Astrocyte (in vitro differentiated cells and primary cell): ENCODE measurements around the gene DENND4B.

ENCODE experiments used
- EZH2 ChIP-seq: IDR thresholded peaks from 2 replicates; pipeline ENCODE4 v1.6.1; 2012; ENCODE audit warnings: mild to moderate bottlenecking, low read length, inconsistent platforms; ENCODE audit not compliant: insufficient read depth
- TF ChIP-seq, protein P1 (sequence below): IDR thresholded peaks from 2 replicates; pipeline ENCODE4 v1.5.1; 2011; ENCODE audit warnings: low read depth, mild to moderate bottlenecking, inconsistent platforms, low read length, moderate library complexity; ENCODE audit not compliant: insufficient read depth

- TF ChIP-seq, protein P1, sequence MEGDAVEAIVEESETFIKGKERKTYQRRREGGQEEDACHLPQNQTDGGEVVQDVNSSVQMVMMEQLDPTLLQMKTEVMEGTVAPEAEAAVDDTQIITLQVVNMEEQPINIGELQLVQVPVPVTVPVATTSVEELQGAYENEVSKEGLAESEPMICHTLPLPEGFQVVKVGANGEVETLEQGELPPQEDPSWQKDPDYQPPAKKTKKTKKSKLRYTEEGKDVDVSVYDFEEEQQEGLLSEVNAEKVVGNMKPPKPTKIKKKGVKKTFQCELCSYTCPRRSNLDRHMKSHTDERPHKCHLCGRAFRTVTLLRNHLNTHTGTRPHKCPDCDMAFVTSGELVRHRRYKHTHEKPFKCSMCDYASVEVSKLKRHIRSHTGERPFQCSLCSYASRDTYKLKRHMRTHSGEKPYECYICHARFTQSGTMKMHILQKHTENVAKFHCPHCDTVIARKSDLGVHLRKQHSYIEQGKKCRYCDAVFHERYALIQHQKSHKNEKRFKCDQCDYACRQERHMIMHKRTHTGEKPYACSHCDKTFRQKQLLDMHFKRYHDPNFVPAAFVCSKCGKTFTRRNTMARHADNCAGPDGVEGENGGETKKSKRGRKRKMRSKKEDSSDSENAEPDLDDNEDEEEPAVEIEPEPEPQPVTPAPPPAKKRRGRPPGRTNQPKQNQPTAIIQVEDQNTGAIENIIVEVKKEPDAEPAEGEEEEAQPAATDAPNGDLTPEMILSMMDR, result no peak
- TF ChIP-seq EZH2, result no peak
Observed at GRCh38 chr1:153899509-153899908, 47.0 kb downstream of the DENND4B start.
